Measurements from ENCODE around the gene DPY19L3. TPM values are rescaled to one million over a fixed set of nuclear protein-coding genes. Genes with fewer than 3 reads are reported as not detected.
A peak's percentile ranks its signal among the peaks of the same experiment; 100 is the strongest.
"Not testable (repeated sequence)": the region's sequence is repeated elsewhere in the genome, so short reads cannot be mapped to it uniquely, and the experiment has no call there.

The DPY19L3 gene
- polyA plus RNA-seq, 3 donors from 2014 or later: 1.3 to 11.6 (median 5.6) TPM

- H3K27ac Mint-ChIP-seq: no peak overlapping the region
- peaks cover 0 to 19% (median 13%) of the 10 kb centered on the region in 3 donors for H3K36me3 Mint-ChIP-seq
- no peaks in the 10 kb centered on the region for H3K9me3 Mint-ChIP-seq
- H3K27me3 Mint-ChIP-seq (ENCODE audit: low read depth in 3 of 3): peaks cover 0 to 2% (median 0%) of the 10 kb centered on the region in 3 donors
- DNase-seq: no peak
- no peak overlapping the region for H3K4me3 Mint-ChIP-seq
- no peaks in the 10 kb centered on the region for H3K4me1 Mint-ChIP-seq
Observed at GRCh38 chr19:32465176-32465575, 59.6 kb downstream of the DPY19L3 start.

- H3K36me3 Mint-ChIP-seq: peaks cover 0 to 30% (median 8%) of the 10 kb centered on the region in 3 donors
Observed at GRCh38 chr19:32469795-32470194, 64.2 kb downstream of the DPY19L3 start.

GRCh38 chr19:32471095-32471494 lies 65.5 kb downstream of the DPY19L3 start:
- Mint-ChIP-seq H3K9me3 (no peaks in the 10 kb centered on the region), H3K4me1 (no peaks in the 10 kb centered on the region), H3K36me3 (peaks cover 0 to 27% (median 5%) of the 10 kb centered on the region in 3 donors), H3K27me3 (ENCODE audit: low read depth in 3 of 3) (peaks cover 0 to 1% (median 0%) of the 10 kb centered on the region in 3 donors), H3K27ac (no peak overlapping the region), H3K4me3 (no peak overlapping the region)
- DNase-seq: no peak

More at GRCh38 chr19:32469795-32470194, 64.2 kb downstream of the DPY19L3 start:
- H3K4me3 Mint-ChIP-seq: no peak overlapping the region
- no peak overlapping the region for H3K27ac Mint-ChIP-seq
- H3K9me3 Mint-ChIP-seq: no peaks in the 10 kb centered on the region
- no peaks in the 10 kb centered on the region for H3K4me1 Mint-ChIP-seq
- H3K27me3 Mint-ChIP-seq (ENCODE audit: low read depth in 3 of 3): peaks cover 0 to 1% (median 0%) of the 10 kb centered on the region in 3 donors
- no peak for DNase-seq

GRCh38 chr19:32471811-32472210 lies 66.2 kb downstream of the DPY19L3 start:
- Mint-ChIP-seq H3K4me3 (no peak overlapping the region), H3K27ac (no peak overlapping the region), H3K9me3 (no peaks in the 10 kb centered on the region), H3K36me3 (peaks cover 0 to 27% (median 6%) of the 10 kb centered on the region in 3 donors), H3K4me1 (no peaks in the 10 kb centered on the region), H3K27me3 (ENCODE audit: low read depth in 3 of 3) (peaks cover 0 to 1% (median 0%) of the 10 kb centered on the region in 3 donors)
- no peak for DNase-seq

- Mint-ChIP-seq H3K27me3 (ENCODE audit: low read depth in 3 of 3) (peaks cover 0 to 1% (median 0%) of the 10 kb centered on the region in 3 donors), H3K36me3 (peaks cover 6 to 36% (median 20%) of the 10 kb centered on the region in 3 donors), H3K9me3 (no peaks in the 10 kb centered on the region), H3K27ac (no peak overlapping the region), H3K4me1 (no peaks in the 10 kb centered on the region), H3K4me3 (no peak overlapping the region)
- DNase-seq: no peak
Observed at GRCh38 chr19:32475141-32476031, 69.8 kb downstream of the DPY19L3 start.

GRCh38 chr19:32476032-32476350 lies 70.4 kb downstream of the DPY19L3 start:
- H3K4me3 Mint-ChIP-seq: no peak overlapping the region

GRCh38 chr19:32480321-32480720 lies 74.8 kb downstream of the DPY19L3 start:
- DNase-seq: no peak
- peaks cover 29 to 55% (median 49%) of the 10 kb centered on the region in 3 donors for H3K36me3 Mint-ChIP-seq
- H3K4me3 Mint-ChIP-seq: no peak overlapping the region
- H3K27me3 Mint-ChIP-seq (ENCODE audit: low read depth in 3 of 3): peaks cover 0 to 3% (median 0%) of the 10 kb centered on the region in 3 donors
- no peaks in the 10 kb centered on the region for H3K9me3 Mint-ChIP-seq
- H3K27ac Mint-ChIP-seq: peak overlapping the region in 1 of 6 donors; percentile 11
- no peaks in the 10 kb centered on the region for H3K4me1 Mint-ChIP-seq

More at GRCh38 chr19:32476032-32476350, 70.4 kb downstream of the DPY19L3 start:
- Mint-ChIP-seq H3K36me3 (peaks cover 7 to 31% (median 20%) of the 10 kb centered on the region in 3 donors), H3K27ac (no peak overlapping the region), H3K27me3 (ENCODE audit: low read depth in 3 of 3) (peaks cover 0 to 1% (median 0%) of the 10 kb centered on the region in 3 donors), H3K9me3 (no peaks in the 10 kb centered on the region), H3K4me1 (no peaks in the 10 kb centered on the region)
- no peak for DNase-seq

GRCh38 chr19:32483574-32483973 lies 78.0 kb downstream of the DPY19L3 start:
- DNase-seq: no peak
- Mint-ChIP-seq H3K9me3 (no peaks in the 10 kb centered on the region), H3K36me3 (peaks cover 37 to 68% (median 60%) of the 10 kb centered on the region in 3 donors), H3K27me3 (ENCODE audit: low read depth in 3 of 3) (peaks cover 0 to 3% (median 2%) of the 10 kb centered on the region in 3 donors), H3K4me1 (no peaks in the 10 kb centered on the region), H3K4me3 (no peak overlapping the region), H3K27ac (no peak overlapping the region)

- H3K4me1 Mint-ChIP-seq: peaks cover 9 to 13% of the 10 kb centered on the region in 2 donors
- H3K36me3 Mint-ChIP-seq: peaks cover 17 to 35% (median 30%) of the 10 kb centered on the region in 3 donors
- peaks cover 0 to 2% (median 2%) of the 10 kb centered on the region in 3 donors for H3K27me3 Mint-ChIP-seq (ENCODE audit: low read depth in 3 of 3)
Observed at GRCh38 chr19:32489971-32490370, 84.4 kb downstream of the DPY19L3 start.

GRCh38 chr19:32497391-32497790 lies 91.8 kb downstream of the DPY19L3 start:
- Mint-ChIP-seq H3K9me3 (no peaks in the 10 kb centered on the region), H3K27ac (peak overlapping the region in 1 of 6 donors; percentile 37), H3K4me3 (peak overlapping the region in 2 of 5 donors; percentile 19 to 36), H3K27me3 (ENCODE audit: low read depth in 3 of 3) (peaks cover 0 to 2% (median 1%) of the 10 kb centered on the region in 3 donors), H3K4me1 (peaks cover 47 to 52% of the 10 kb centered on the region in 2 donors), H3K36me3 (peaks cover 0 to 8% (median 0%) of the 10 kb centered on the region in 3 donors)
- DNase-seq: no peak

More at GRCh38 chr19:32489971-32490370, 84.4 kb downstream of the DPY19L3 start:
- H3K9me3 Mint-ChIP-seq: no peaks in the 10 kb centered on the region
- no peak for DNase-seq
- no peak overlapping the region for H3K27ac Mint-ChIP-seq
- no peak overlapping the region for H3K4me3 Mint-ChIP-seq

- peaks cover 0 to 8% (median 0%) of the 10 kb centered on the region in 3 donors for H3K36me3 Mint-ChIP-seq
- H3K4me3 Mint-ChIP-seq: peak overlapping the region; percentile 72 to 89 (median 81)
- peak; percentile 79 to 87 (median 80) for DNase-seq
- H3K4me1 Mint-ChIP-seq: peaks cover 43 to 44% of the 10 kb centered on the region in 2 donors
- H3K27ac Mint-ChIP-seq: peak overlapping the region; percentile 82 to 96 (median 91)
- no peaks in the 10 kb centered on the region for H3K9me3 Mint-ChIP-seq
- peaks cover 0 to 2% (median 1%) of the 10 kb centered on the region in 3 donors for H3K27me3 Mint-ChIP-seq (ENCODE audit: low read depth in 3 of 3)
Observed at GRCh38 chr19:32498648-32499200, 93.2 kb downstream of the DPY19L3 start.

GRCh38 chr19:32512498-32512897 lies 106.9 kb downstream of the DPY19L3 start:
- not testable (repeated sequence) for H3K27me3 Mint-ChIP-seq (ENCODE audit: low read depth in 3 of 3); DNase-seq; H3K4me1 Mint-ChIP-seq; H3K27ac Mint-ChIP-seq; H3K4me3 Mint-ChIP-seq
- peaks cover 3 to 11% (median 10%) of the 10 kb centered on the region in 3 donors for H3K36me3 Mint-ChIP-seq
- H3K9me3 Mint-ChIP-seq: peaks cover 0 to 12% (median 6%) of the 10 kb centered on the region in 6 donors

GRCh38 chr19:32519023-32519422 lies 113.5 kb downstream of the DPY19L3 start:
- no peaks in the 10 kb centered on the region for H3K36me3 Mint-ChIP-seq
- peak overlapping the region; percentile 25 to 75 (median 65) for H3K27ac Mint-ChIP-seq
- peak overlapping the region; percentile 49 to 73 (median 62) for H3K4me3 Mint-ChIP-seq
- peaks cover 31 to 35% of the 10 kb centered on the region in 2 donors for H3K4me1 Mint-ChIP-seq
- peaks cover 0 to 3% (median 0%) of the 10 kb centered on the region in 6 donors for H3K9me3 Mint-ChIP-seq
- H3K27me3 Mint-ChIP-seq (ENCODE audit: low read depth in 3 of 3): peaks cover 0 to 4% (median 2%) of the 10 kb centered on the region in 3 donors
- peak; percentile 12 to 40 (median 20) for DNase-seq

- Mint-ChIP-seq H3K4me1 (peaks cover 24 to 28% of the 10 kb centered on the region in 2 donors), H3K27me3 (ENCODE audit: low read depth in 3 of 3) (peaks cover 0 to 9% (median 5%) of the 10 kb centered on the region in 3 donors), H3K4me3 (no peak overlapping the region), H3K27ac (no peak overlapping the region), H3K9me3 (peaks cover 0 to 5% (median 0%) of the 10 kb centered on the region in 6 donors), H3K36me3 (no peaks in the 10 kb centered on the region)
- no peak for DNase-seq
Observed at GRCh38 chr19:32522967-32523366, 117.4 kb downstream of the DPY19L3 start.

All from immature natural killer cell (primary cell).